T-helper 17 cell (primary cell): ENCODE measurements around the gene FPR2. TPM values are rescaled to one million over a fixed set of nuclear protein-coding genes. Genes with fewer than 3 reads are reported as not detected.
"Not testable (repeated sequence)": the region's sequence is repeated elsewhere in the genome, so short reads cannot be mapped to it uniquely, and the experiment has no call there.

Source experiments
- ATAC-seq: fragments of 150-1000 bp; cut with Tn5 transposase; 2 replicates; pipeline ENCODE4 v1.10.0; 2021; ENCODE audit warnings: mild to moderate bottlenecking, moderate library complexity
- DNase-seq, 3 donors: peaks; one replicate each; pipeline versions ENCODE4 v3.0.0 to v3.0.0-alpha.2; 2020 to 2021
- H3K9me3 ChIP-seq: one replicate; pipeline ENCODE4 v1.7.0; 2013; ENCODE audit warnings: low read length, mild to moderate bottlenecking; ENCODE audit not compliant: control insufficient read depth, poor library complexity, severe bottlenecking
- H3K27ac Mint-ChIP-seq: one replicate; pipeline ENCODE4 v1.8.0; 2022; ENCODE audit warnings: mild to moderate bottlenecking, moderate library complexity, mixed read lengths
- H3K27me3 Mint-ChIP-seq: one replicate; pipeline ENCODE4 v1.8.0; 2022; ENCODE audit warnings: mixed read lengths
- H3K36me3 Mint-ChIP-seq: one replicate; pipeline ENCODE4 v1.8.0; 2022; ENCODE audit warnings: low read depth, mixed read lengths
- H3K4me1 Mint-ChIP-seq: one replicate; pipeline ENCODE4 v1.8.0; 2022; ENCODE audit warnings: mild to moderate bottlenecking, mixed read lengths
- H3K4me3 Mint-ChIP-seq: one replicate; pipeline ENCODE4 v1.8.0; 2022; ENCODE audit warnings: mild to moderate bottlenecking, moderate library complexity, mixed read lengths
- total RNA-seq, 4 donors: library from RNA in 2 of 4; stranded (reverse) in 2 of 4; gene quantifications; one replicate each; pipeline ENCODE4 v1.2.3 and lab custom pipeline; 2022 to 2026

FPR2 gene
- total RNA-seq, 2 donors from 2014 or later: 0.40 TPM; not detected in 1

- H3K36me3 Mint-ChIP-seq: peaks cover 2% of the 10 kb centered on the region
- H3K9me3 ChIP-seq: no peaks in the 10 kb centered on the region
- no peaks in the 10 kb centered on the region for H3K4me1 Mint-ChIP-seq
- ATAC-seq: no peak
- no peak overlapping the region for H3K4me3 Mint-ChIP-seq
- DNase-seq: no peak
- H3K27me3 Mint-ChIP-seq: peaks cover 7% of the 10 kb centered on the region
- H3K27ac Mint-ChIP-seq: no peak overlapping the region
Measured at GRCh38 chr19:51750400-51751094, 10.4 kb upstream of the FPR2 start.

GRCh38 chr19:51751655-51752054 lies 9.3 kb upstream of the FPR2 start, which contains the start of gene FPR1:
TSS of gene FPR1 (minus strand) at chr19:51751878. CDS start at chr19:51746994, 4,884 bp downstream.
- Mint-ChIP-seq H3K4me3 (no peak within 1 kb of the TSS), H3K4me1 (no peaks in the 10 kb centered on the region), H3K27ac (no peak within 1 kb of the TSS), H3K36me3 (peaks cover 2% of the 10 kb centered on the region), H3K27me3 (no peaks in the 10 kb centered on the region)
- H3K9me3 ChIP-seq: no peaks in the 10 kb centered on the region
- ATAC-seq: peak; percentile 42
- no peak for DNase-seq

- Mint-ChIP-seq H3K27ac (no peak overlapping the region), H3K27me3 (no peaks in the 10 kb centered on the region), H3K36me3 (no peaks in the 10 kb centered on the region), H3K4me1 (no peaks in the 10 kb centered on the region), H3K4me3 (no peak overlapping the region)
- no peak for ATAC-seq
- no peaks in the 10 kb centered on the region for H3K9me3 ChIP-seq
- no peak for DNase-seq
Measured at GRCh38 chr19:51754109-51754508, 6.9 kb upstream of the FPR2 start.

GRCh38 chr19:51754770-51755169 lies 6.2 kb upstream of the FPR2 start:
- Mint-ChIP-seq H3K27me3 (no peaks in the 10 kb centered on the region), H3K36me3 (no peaks in the 10 kb centered on the region), H3K4me1 (no peaks in the 10 kb centered on the region), H3K4me3 (no peak overlapping the region), H3K27ac (no peak overlapping the region)
- ATAC-seq (no peak), DNase-seq (no peak)
- H3K9me3 ChIP-seq: no peaks in the 10 kb centered on the region

GRCh38 chr19:51755571-51755970 lies 5.4 kb upstream of the FPR2 start:
- H3K9me3 ChIP-seq: no peaks in the 10 kb centered on the region
- DNase-seq (no peak), ATAC-seq (no peak)
- H3K27ac Mint-ChIP-seq: no peak overlapping the region
- no peaks in the 10 kb centered on the region for H3K27me3 Mint-ChIP-seq
- H3K4me3 Mint-ChIP-seq: no peak overlapping the region
- H3K4me1 Mint-ChIP-seq: no peaks in the 10 kb centered on the region
- H3K36me3 Mint-ChIP-seq: no peaks in the 10 kb centered on the region

GRCh38 chr19:51761696-51762095 lies 716 bp downstream of the FPR2 start:
- DNase-seq: no peak
- no peaks in the 10 kb centered on the region for H3K36me3 Mint-ChIP-seq
- no peaks in the 10 kb centered on the region for H3K4me1 Mint-ChIP-seq
- peaks cover 10% of the 10 kb centered on the region for H3K27me3 Mint-ChIP-seq
- no peak overlapping the region for H3K27ac Mint-ChIP-seq
- ATAC-seq: no peak
- H3K4me3 Mint-ChIP-seq: no peak overlapping the region
- no peaks in the 10 kb centered on the region for H3K9me3 ChIP-seq

GRCh38 chr19:51765086-51765485 lies 4.1 kb downstream of the FPR2 start:
- DNase-seq (no peak), ATAC-seq (no peak)
- H3K36me3 Mint-ChIP-seq: no peaks in the 10 kb centered on the region
- H3K27me3 Mint-ChIP-seq: peaks cover 17% of the 10 kb centered on the region
- H3K27ac Mint-ChIP-seq: no peak overlapping the region
- H3K4me3 Mint-ChIP-seq: no peak overlapping the region
- H3K9me3 ChIP-seq: no peaks in the 10 kb centered on the region
- no peaks in the 10 kb centered on the region for H3K4me1 Mint-ChIP-seq

- H3K27me3 Mint-ChIP-seq: peaks cover 19% of the 10 kb centered on the region
- no peak overlapping the region for H3K4me3 Mint-ChIP-seq
- no peaks in the 10 kb centered on the region for H3K4me1 Mint-ChIP-seq
- H3K36me3 Mint-ChIP-seq: no peaks in the 10 kb centered on the region
- H3K9me3 ChIP-seq: no peaks in the 10 kb centered on the region
- DNase-seq: no peak
- H3K27ac Mint-ChIP-seq: no peak overlapping the region
- no peak for ATAC-seq
Measured at GRCh38 chr19:51766461-51766860, 5.5 kb downstream of the FPR2 start.

- H3K4me1 Mint-ChIP-seq: no peaks in the 10 kb centered on the region
- ATAC-seq (no peak), DNase-seq (no peak)
- no peak overlapping the region for H3K4me3 Mint-ChIP-seq
- H3K27ac Mint-ChIP-seq: no peak overlapping the region
- H3K9me3 ChIP-seq: no peaks in the 10 kb centered on the region
- no peaks in the 10 kb centered on the region for H3K36me3 Mint-ChIP-seq
- peaks cover 28% of the 10 kb centered on the region for H3K27me3 Mint-ChIP-seq
Measured at GRCh38 chr19:51771376-51772130, 10.6 kb downstream of the FPR2 start.

GRCh38 chr19:51772977-51773376 lies 12.0 kb downstream of the FPR2 start:
- Mint-ChIP-seq H3K36me3 (no peaks in the 10 kb centered on the region), H3K4me3 (no peak overlapping the region), H3K27ac (no peak overlapping the region), H3K4me1 (no peaks in the 10 kb centered on the region), H3K27me3 (peaks cover 36% of the 10 kb centered on the region)
- ATAC-seq (no peak), DNase-seq (no peak)
- H3K9me3 ChIP-seq: no peaks in the 10 kb centered on the region

- H3K27ac Mint-ChIP-seq, ATAC-seq, H3K9me3 ChIP-seq, DNase-seq, H3K4me3 Mint-ChIP-seq, H3K4me1 Mint-ChIP-seq, H3K36me3 Mint-ChIP-seq: not testable (repeated sequence)
- peaks cover 54% of the 10 kb centered on the region for H3K27me3 Mint-ChIP-seq
Measured at GRCh38 chr19:51776561-51776960, 15.6 kb downstream of the FPR2 start.

GRCh38 chr19:51777570-51778462 lies 16.8 kb downstream of the FPR2 start:
- peaks cover 57% of the 10 kb centered on the region for H3K27me3 Mint-ChIP-seq
- no peaks in the 10 kb centered on the region for H3K9me3 ChIP-seq
- DNase-seq (no peak), ATAC-seq (peak; percentile 49)
- H3K4me1 Mint-ChIP-seq: no peaks in the 10 kb centered on the region
- H3K36me3 Mint-ChIP-seq: no peaks in the 10 kb centered on the region
- H3K27ac Mint-ChIP-seq: no peak overlapping the region
- H3K4me3 Mint-ChIP-seq: no peak overlapping the region

- H3K4me3 Mint-ChIP-seq: no peak overlapping the region
- H3K36me3 Mint-ChIP-seq: no peaks in the 10 kb centered on the region
- no peaks in the 10 kb centered on the region for H3K9me3 ChIP-seq
- ATAC-seq: no peak
- H3K27me3 Mint-ChIP-seq: peaks cover 57% of the 10 kb centered on the region
- no peaks in the 10 kb centered on the region for H3K4me1 Mint-ChIP-seq
- no peak for DNase-seq
- H3K27ac Mint-ChIP-seq: no peak overlapping the region
Measured at GRCh38 chr19:51779181-51779580, 18.2 kb downstream of the FPR2 start.
